A549 (cell line): Measurements from ENCODE around the gene RAB21. TPM values are rescaled to one million over a fixed set of nuclear protein-coding genes. Genes with fewer than 3 reads are reported as not detected.

Source experiments
- ATAC-seq, 2 experiments: fragments of 200-7000 bp in 1 of 2; fragments of >200 bp in 1 of 2; cut with Nextera tagmentation in 1 of 2; cut with Tn5 transposase in 1 of 2; 3 replicates each; pipeline versions ENCODE4 v1.8.0 to v1.9.1; 2018 to 2020; ENCODE audit warnings: mild to moderate bottlenecking in 1 of 2, moderate library complexity in 1 of 2
- CTCF ChIA-PET: fragments of 300-600 bp; sonication (Branson Sonifier 250); formaldehyde crosslinking; extraction: SDS; loops from one replicate; lab custom pipeline; 2021; ENCODE audit warnings: antibody characterized with exemption, inconsistent platforms; lab: Yijun Ruan, JAX
- POLR2A ChIA-PET: fragments of 350-600 bp; formaldehyde crosslinking; extraction: SDS; loops from one replicate; lab custom pipeline; 2021; ENCODE audit warnings: antibody characterized with exemption, inconsistent platforms; lab: Yijun Ruan, JAX
- DNase-seq, 2 experiments: peaks; one replicate each; pipeline versions ENCODE4 v3.0.0 to v3.0.0-alpha.2; 2011 to 2016; ENCODE audit warnings: low read depth in 1 of 2, low spot score in 1 of 2
- FAIRE-seq: peaks from 2 replicates; lab custom pipeline; 2011; peaks lifted over from hg19 to GRCh38; lab: Jason Lieb, UNC
- H3K27ac ChIP-seq, 2 experiments: fragments of >200 bp; sonication (Bioruptor Twin); formaldehyde crosslinking; 3 replicates each; pipeline ENCODE4 v1.5.1; 2016 to 2017
- H3K4me1 ChIP-seq: fragments of >200 bp; sonication (Bioruptor Twin); formaldehyde crosslinking; 3 replicates; pipeline ENCODE4 v1.6.1; 2016
- H3K4me2 ChIP-seq: fragments of >200 bp; sonication (Bioruptor Twin); formaldehyde crosslinking; 3 replicates; pipeline ENCODE4 v1.6.1; 2016
- H3K4me3 ChIP-seq: fragments of >200 bp; sonication (Bioruptor Twin); formaldehyde crosslinking; 3 replicates; pipeline ENCODE4 v1.5.1; 2016
- H3K9me3 ChIP-seq: fragments of >200 bp; sonication (Bioruptor Twin); formaldehyde crosslinking; 3 replicates; pipeline ENCODE4 v1.6.1; 2016
- CBX8 ChIP-seq: fragments of 200-600 bp; sonication (generic); IDR thresholded peaks from 2 replicates; pipeline ENCODE4 v1.6.1; 2016
- CEBPB ChIP-seq, 2 experiments: fragments of >200 bp in 1 of 2; sonication (Bioruptor Twin) in 1 of 2; formaldehyde crosslinking in 1 of 2; IDR thresholded peaks; 2 replicates each; pipeline ENCODE4 v1.6.1; 2012 to 2016
- CHD4 ChIP-seq: fragments of 200-600 bp; sonication (generic); IDR thresholded peaks from 2 replicates; pipeline ENCODE4 v1.6.1; 2016; ENCODE audit warnings: antibody characterized with exemption, mild to moderate bottlenecking, borderline replicate concordance
- ESRRA ChIP-seq: fragments of 150-350 bp; IDR thresholded peaks from 2 replicates; pipeline ENCODE4 v1.6.1; 2014; ENCODE audit warnings: mild to moderate bottlenecking, low read length, borderline replicate concordance
- HEYL ChIP-seq: fragments of 250-450 bp; sonication (Bioruptor Pico); IDR thresholded peaks from 2 replicates; pipeline ENCODE4 v1.8.0; 2021; ENCODE audit warnings: mild to moderate bottlenecking, moderate library complexity
- HOXB5 ChIP-seq: fragments of 250-450 bp; sonication (Bioruptor Pico); IDR thresholded peaks from 2 replicates; pipeline ENCODE4 v1.5.0; 2020; ENCODE audit warnings: mild to moderate bottlenecking, moderate library complexity
- JUNB ChIP-seq: fragments of >200 bp; sonication (Bioruptor Twin); formaldehyde crosslinking; IDR thresholded peaks from 2 replicates; pipeline ENCODE4 v1.6.1; 2016
- NR3C1 ChIP-seq: fragments of >200 bp; sonication (Bioruptor Twin); formaldehyde crosslinking; IDR thresholded peaks from 3 replicates; pipeline ENCODE4 v1.6.1; 2017
- PBX3 ChIP-seq: IDR thresholded peaks from 2 replicates; pipeline ENCODE4 v1.6.1; 2012
- RFX5 ChIP-seq: fragments of 450-650 bp; IDR thresholded peaks from 2 replicates; pipeline ENCODE4 v1.7.1; 2014; ENCODE audit warnings: antibody characterized with exemption, mild to moderate bottlenecking, moderate library complexity
- SMC3 ChIP-seq: fragments of >200 bp; sonication (Bioruptor Twin); formaldehyde crosslinking; IDR thresholded peaks from 3 replicates; pipeline ENCODE4 v1.6.1; 2018; ENCODE audit warnings: inconsistent platforms
- SREBF2 ChIP-seq: fragments of 450-650 bp; IDR thresholded peaks from 2 replicates; pipeline ENCODE4 v1.6.1; 2014; ENCODE audit warnings: mild to moderate bottlenecking, moderate library complexity
- TP53 ChIP-seq: fragments of 250-450 bp; sonication (Bioruptor Pico); IDR thresholded peaks from 2 replicates; pipeline ENCODE4 v1.5.0; 2021; ENCODE audit warnings: mild to moderate bottlenecking, moderate library complexity
- ZC3H11A ChIP-seq: fragments of 450-650 bp; IDR thresholded peaks from 2 replicates; pipeline ENCODE4 v1.6.1; 2014; ENCODE audit warnings: antibody characterized with exemption, mild to moderate bottlenecking
- ZNF302 ChIP-seq: fragments of 250-450 bp; sonication (Bioruptor Pico); IDR thresholded peaks from 2 replicates; pipeline ENCODE4 v1.9.0; 2021; ENCODE audit warnings: inconsistent platforms, mild to moderate bottlenecking, moderate library complexity
- WGBS: methylation state at CpG from one replicate; pipeline ENCODE4 v1.1.6; 2017; ENCODE audit errors: missing lambda C conversion rate; 5-methylcytosine and 5-hydroxymethylcytosine counted together
- polyA plus RNA-seq, 4 experiments: library from polyadenylated mRNA; depleted of rRNA in 3 of 4; stranded (reverse); fragments of >200 nt; fragmentation: RNase III in 1 of 4; extraction: RNeasy Plus Mini Kit Qiagen cat#74134 plus additional on column Dnase treatment in 1 of 4; gene quantifications; 2 replicates in 3 of 4; 3 replicates in 1 of 4; pipeline ENCODE4 v1.2.3, GENCODE V29; 2011 to 2017
- TF ChIP-seq, protein P1 (sequence below): fragments of 250-450 bp; sonication (Bioruptor Pico); IDR thresholded peaks from 2 replicates; pipeline ENCODE4 v1.5.0; 2020; ENCODE audit warnings: low read depth, mild to moderate bottlenecking, moderate library complexity
- TF ChIP-seq, protein P2 (sequence below): fragments of 200-600 bp; sonication (generic); IDR thresholded peaks from 2 replicates; pipeline ENCODE4 v1.6.1; 2016; ENCODE audit warnings: antibody characterized with exemption, mild to moderate bottlenecking, moderate library complexity

The RAB21 gene
- polyA plus RNA-seq, 2 of the 4 experiments (the other 2 are of a cell fraction): 33.1 to 33.3 TPM

DNA sequence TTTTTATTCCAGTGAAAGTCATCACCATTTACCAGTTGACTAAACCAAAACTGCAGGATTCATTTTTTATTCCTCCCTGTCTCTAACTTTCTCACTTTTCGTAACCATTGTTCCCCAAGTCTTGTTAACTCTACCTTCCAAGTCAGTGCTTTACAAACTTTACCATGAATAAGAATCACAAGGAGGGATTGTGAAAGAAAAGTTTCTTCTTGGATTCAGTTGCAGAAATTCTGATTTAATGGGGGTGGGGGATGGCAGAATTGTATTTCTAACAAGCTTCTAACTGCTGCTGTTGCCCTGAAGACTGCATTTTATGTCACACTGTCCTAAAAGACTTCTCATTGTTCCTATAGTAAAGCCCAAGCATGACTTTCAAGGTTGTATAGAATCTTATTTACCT lies 5.0 kb upstream of the RAB21 start:
- WGBS: 81% methylated on average over 1 of the region's 1 CpG
- FAIRE-seq (no peak), ATAC-seq (no peak), DNase-seq (no peak)
- no peak overlapping the region for H3K4me3 ChIP-seq
- H3K9me3 ChIP-seq: no peaks in the 10 kb centered on the region
- H3K4me1 ChIP-seq: 0 out of 3 replicates have a peak, but pooled peaks cover 3% of the 10 kb centered on the region
- no peak overlapping the region for H3K4me2 ChIP-seq
- H3K27ac ChIP-seq: no peak overlapping the region
- TF ChIP-seq PBX3 (no peak), ZC3H11A (no peak), JUNB (no peak), SMC3 (no peak), CEBPB (IDR thresholded peaks at IDR 0.05) (no peak), ESRRA (no peak), CBX8 (no peak), NR3C1 (no peak), HEYL (CRISPR knock-in tag) (no peak), ZNF302 (no peak), RFX5 (no peak), HOXB5 (CRISPR knock-in tag) (no peak)
- TF ChIP-seq, protein P1, sequence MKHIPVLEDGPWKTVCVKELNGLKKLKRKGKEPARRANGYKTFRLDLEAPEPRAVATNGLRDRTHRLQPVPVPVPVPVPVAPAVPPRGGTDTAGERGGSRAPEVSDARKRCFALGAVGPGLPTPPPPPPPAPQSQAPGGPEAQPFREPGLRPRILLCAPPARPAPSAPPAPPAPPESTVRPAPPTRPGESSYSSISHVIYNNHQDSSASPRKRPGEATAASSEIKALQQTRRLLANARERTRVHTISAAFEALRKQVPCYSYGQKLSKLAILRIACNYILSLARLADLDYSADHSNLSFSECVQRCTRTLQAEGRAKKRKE (CRISPR knock-in tag): no peak
- TF ChIP-seq, protein P2, sequence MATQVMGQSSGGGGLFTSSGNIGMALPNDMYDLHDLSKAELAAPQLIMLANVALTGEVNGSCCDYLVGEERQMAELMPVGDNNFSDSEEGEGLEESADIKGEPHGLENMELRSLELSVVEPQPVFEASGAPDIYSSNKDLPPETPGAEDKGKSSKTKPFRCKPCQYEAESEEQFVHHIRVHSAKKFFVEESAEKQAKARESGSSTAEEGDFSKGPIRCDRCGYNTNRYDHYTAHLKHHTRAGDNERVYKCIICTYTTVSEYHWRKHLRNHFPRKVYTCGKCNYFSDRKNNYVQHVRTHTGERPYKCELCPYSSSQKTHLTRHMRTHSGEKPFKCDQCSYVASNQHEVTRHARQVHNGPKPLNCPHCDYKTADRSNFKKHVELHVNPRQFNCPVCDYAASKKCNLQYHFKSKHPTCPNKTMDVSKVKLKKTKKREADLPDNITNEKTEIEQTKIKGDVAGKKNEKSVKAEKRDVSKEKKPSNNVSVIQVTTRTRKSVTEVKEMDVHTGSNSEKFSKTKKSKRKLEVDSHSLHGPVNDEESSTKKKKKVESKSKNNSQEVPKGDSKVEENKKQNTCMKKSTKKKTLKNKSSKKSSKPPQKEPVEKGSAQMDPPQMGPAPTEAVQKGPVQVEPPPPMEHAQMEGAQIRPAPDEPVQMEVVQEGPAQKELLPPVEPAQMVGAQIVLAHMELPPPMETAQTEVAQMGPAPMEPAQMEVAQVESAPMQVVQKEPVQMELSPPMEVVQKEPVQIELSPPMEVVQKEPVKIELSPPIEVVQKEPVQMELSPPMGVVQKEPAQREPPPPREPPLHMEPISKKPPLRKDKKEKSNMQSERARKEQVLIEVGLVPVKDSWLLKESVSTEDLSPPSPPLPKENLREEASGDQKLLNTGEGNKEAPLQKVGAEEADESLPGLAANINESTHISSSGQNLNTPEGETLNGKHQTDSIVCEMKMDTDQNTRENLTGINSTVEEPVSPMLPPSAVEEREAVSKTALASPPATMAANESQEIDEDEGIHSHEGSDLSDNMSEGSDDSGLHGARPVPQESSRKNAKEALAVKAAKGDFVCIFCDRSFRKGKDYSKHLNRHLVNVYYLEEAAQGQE: no peak
- CTCF ChIA-PET: interaction anchor here (1.0 to 8.7 kb wide), 6 partner anchors 46 to 532 kb away, joined by 3 to 93 read pairs (median 4); partner anchors contain the start of gene TMEM19
- POLR2A ChIA-PET: interaction anchor here (1.2 kb wide), 1 partner anchor 85 kb away, joined by 3 read pairs; the partner anchor contains the start of gene THAP2

- no peak overlapping the region for H3K4me3 ChIP-seq
- DNase-seq (no peak), ATAC-seq (no peak)
- ChIA-PET POLR2A (no interaction called here), CTCF (interaction anchor here (1.0 to 8.3 kb wide), 4 partner anchors 28 to 338 kb away, joined by 3 to 80 read pairs (median 6); no protein-coding TSS in a partner anchor)
- no peak overlapping the region for H3K4me2 ChIP-seq
- peaks cover 9% of the 10 kb centered on the region; the same call in 1 of the 3 replicates for H3K4me1 ChIP-seq
- TF ChIP-seq ESRRA: no peak
- no peak for TF ChIP-seq CHD4
- TF ChIP-seq TP53 (CRISPR knock-in tag): no peak
- no peak for TF ChIP-seq SREBF2
- TF ChIP-seq ZNF302: no peak
- TF ChIP-seq, all 56 proteins: peak for 0
- no peak overlapping the region for H3K27ac ChIP-seq
- 70% methylated on average over 1 of the region's 1 CpG for WGBS
- H3K9me3 ChIP-seq: no peaks in the 10 kb centered on the region
- FAIRE-seq: no peak
Observed at GRCh38 chr12:71752891-71753290, 1.8 kb upstream of the RAB21 start.
